Peyer's patch (tissue), 4 donors: ENCODE measurements around the gene ONECUT1.

Experiments
- CTCF ChIP-seq, 6 experiments: fragments of 450-650 bp in 4 of 6; fragments of 200-600 bp in 2 of 6; sonication (generic) in 1 of 6; IDR thresholded peaks; one replicate each; pipeline ENCODE4 v1.5.1; 2017 to 2019; ENCODE audit warnings: antibody characterized with exemption in 6 of 6, mild to moderate bottlenecking in 3 of 6, moderate library complexity in 1 of 6
- POLR2A ChIP-seq, 2 donors: fragments of 450-650 bp; IDR thresholded peaks; one replicate each; pipeline ENCODE4 v1.5.1; 2017; ENCODE audit warnings: antibody characterized with exemption in 2 of 2, mild to moderate bottlenecking in 2 of 2, moderate library complexity in 2 of 2

- TF ChIP-seq POLR2A (IDR thresholded peaks at IDR 0.05) (no peak), CTCF (IDR thresholded peaks at IDR 0.05) (no peak)
These were observed 24.4 kb downstream of the ONECUT1 start for GRCh38 chr15:52765785-52766184.
